HG03378 (cell line): ENCODE measurements around the gene MORN1.
A peak's percentile ranks its signal among the peaks of the same experiment; 100 is the strongest.

ENCODE experiments used
- ATAC-seq: cut with Tn5 transposase; IDR thresholded peaks from one replicate; pipeline ENCODE4 v1.9.1; 2021; ENCODE audit warnings: mild to moderate bottlenecking, moderate library complexity; ENCODE audit not compliant: unreplicated experiment

Gene MORN1

DNA sequence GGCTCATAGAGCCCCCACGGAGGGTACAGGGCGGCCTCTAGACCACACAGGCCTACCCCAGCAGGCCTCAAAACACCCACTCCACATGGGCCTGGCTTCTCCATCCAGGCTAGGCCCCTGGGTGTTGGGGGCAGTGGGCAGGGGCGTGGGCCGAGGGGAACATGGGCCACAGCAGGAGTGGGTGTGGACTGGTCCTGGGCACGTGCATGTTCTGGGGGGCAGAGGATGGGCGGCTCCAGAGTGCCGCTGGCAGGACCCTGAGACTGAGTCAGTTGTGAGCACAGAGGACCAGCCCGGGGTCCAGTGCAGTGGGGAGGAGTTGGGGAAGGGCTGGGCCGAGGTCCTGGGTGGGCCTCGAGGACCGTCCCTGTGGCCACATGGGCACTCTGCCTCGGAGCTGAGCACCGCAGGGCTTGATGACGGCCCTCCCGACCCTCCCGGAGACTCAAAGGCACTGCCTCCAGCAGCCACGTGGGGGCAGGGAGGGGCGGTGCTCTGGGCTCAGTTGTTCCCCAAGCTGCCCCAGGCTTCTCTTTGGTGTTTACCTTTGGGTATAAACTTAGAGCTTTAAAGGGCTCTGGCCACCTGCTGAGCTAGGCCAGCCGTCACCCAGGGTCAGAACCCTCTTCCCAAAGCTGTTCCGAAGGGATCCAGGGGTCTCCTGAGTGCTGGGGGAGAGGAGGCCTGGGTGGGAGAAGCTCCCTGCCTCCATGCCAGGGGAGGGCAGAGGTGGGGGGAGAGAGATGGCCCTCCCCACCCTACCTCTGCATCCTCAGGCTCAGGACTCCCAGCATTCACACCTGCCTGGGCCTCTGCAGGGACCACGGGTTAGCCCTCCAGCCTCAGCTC is 79.9 kb downstream of the MORN1 start:
- ATAC-seq: no peak

DNA sequence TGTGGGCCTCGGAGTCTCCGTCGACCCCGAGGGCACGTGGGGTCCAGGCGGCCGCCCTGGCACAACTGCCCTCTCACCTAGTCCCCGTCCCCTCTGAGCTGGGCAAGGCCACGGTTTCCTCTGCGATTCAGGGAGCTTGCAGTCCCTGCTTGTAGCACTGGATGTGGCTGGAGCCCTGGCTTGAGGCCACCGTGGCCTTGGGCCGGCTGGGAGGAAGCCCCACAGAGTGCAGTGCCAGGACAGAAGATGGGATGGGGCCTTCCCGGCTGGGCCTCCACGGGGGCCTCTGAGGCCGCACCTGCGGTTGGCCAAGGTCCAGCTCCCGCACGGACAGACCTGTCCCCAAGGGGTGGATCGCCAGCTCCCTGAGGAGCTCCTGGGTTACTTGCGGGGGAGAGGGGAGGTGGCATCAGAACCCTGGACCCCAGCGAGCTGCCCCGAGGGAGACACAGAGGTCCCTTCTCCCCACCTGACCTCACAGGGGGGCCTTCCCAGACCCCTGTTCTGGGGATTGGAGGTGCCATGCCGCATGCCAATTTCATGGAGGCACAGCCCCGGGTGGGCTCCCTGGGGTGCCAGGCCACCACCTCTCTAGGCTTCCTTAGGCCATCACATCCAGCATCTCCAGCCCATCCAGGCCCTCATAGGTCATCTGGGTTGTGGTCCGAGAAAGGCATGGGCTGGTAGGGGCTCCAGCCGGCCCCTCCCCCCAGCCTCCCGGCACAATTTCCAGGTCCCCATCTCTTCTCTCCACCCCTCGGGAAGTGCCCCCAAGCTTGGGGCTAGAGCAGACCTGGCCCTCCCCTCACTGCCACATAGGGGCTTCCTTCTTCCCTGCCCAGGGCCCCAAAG is 80.8 kb downstream of the MORN1 start:
- no peak for ATAC-seq

DNA sequence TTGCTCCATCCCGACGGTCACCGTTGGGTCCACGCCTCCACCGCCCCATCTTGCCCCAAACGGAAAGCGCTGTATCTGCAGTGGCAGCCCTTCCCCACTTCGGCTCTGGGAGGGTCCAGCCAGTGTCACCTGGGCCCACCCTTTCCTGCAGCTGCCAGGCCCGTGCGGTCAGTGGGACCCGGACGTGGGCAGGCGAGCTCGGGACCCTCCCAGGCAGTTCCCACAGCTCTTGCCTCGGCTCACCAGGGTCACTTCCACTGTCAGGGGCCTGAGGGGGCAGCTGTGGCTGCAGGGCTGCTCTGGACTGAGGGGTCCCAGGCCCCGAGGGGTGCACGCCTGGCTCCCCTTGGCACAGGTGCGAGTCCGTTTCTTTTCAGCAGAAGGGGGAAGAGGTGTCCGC is 82.5 kb downstream of the MORN1 start:
- ATAC-seq: no peak

DNA sequence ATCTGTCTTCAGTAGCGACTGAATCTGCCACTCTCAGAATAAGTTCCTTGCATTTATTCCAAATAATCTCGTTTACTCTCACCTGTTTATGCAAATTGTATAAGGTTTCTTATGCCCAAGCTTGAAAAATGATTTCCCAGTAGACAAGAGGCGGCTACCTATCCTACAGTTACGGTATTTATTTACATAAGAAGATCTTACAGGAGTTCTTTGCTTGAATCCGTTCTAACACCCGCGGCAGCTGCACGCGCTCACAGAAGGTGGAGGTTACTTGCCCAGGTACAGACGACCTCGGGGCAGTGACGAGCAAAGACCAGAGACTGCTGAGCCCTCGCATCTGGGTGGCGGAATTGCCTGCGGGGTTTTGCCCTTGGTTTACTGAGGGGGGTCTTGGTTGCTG is 83.4 kb downstream of the MORN1 start:
- ATAC-seq: no peak

DNA sequence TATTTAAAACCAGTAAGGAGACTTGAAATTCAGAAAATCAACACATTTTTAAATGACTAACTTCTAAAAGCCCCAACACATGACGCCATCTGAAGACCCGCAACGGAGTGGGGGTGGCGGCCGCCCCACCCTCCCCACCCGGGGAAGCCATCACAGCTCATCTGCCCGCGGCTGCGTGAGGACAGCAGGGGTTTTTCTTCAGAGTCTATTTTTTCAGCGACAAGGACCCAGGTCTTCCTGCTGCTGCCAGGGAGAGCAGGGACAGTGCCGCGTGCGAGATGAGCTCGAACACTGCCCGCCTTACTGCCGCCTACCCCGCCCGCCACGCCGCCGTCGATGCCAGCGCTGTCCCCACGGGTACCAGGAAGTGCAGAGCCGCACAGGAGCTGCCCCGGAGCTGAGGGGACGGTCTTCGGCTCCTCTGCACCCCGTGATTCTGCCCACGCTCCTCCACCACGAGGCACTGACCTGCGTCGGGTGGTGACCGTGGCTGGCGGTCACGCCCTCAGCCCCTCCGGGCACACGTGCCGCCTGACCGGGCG is 84.2 kb downstream of the MORN1 start:
- ATAC-seq: no peak

DNA sequence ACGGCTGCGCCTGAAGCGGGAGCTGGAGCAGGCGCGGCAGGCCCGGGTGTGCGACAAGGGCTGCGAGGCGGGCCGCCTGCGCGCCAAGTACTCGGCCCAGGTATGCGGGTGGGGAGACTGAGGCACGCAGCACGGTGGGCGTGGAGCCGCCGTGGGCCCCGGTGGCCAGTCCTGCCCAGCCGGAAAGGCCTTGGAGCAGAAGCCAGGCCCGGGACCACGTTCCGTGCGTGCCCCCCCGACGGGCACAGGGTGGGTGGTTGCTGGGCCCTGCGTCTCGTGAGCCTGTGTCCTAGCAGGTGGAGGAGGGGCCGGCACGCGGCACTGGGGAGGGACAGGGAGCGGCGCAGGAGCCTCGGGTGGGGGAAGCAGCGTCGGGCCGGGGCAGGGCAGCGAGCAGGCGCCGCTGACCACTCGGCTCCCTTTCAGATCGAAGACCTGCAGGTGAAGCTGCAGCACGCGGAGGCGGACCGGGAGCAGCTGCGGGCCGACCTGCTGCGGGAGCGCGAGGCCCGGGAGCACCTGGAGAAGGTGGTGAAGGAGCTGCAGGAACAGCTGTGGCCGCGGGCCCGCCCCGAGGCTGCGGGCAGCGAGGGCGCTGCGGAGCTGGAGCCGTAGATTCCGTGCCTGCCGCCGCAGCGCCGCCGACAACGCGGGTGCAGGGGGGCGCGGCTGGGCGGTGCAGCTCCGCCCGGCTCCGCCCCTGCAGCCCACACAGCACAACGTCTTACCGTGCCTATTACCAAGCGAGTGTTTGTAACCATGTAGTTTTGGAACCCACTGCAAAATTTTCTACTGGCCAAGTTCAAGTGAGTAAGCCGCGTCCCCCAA is 85.0 kb downstream of the MORN1 start:
- ATAC-seq: no peak

DNA sequence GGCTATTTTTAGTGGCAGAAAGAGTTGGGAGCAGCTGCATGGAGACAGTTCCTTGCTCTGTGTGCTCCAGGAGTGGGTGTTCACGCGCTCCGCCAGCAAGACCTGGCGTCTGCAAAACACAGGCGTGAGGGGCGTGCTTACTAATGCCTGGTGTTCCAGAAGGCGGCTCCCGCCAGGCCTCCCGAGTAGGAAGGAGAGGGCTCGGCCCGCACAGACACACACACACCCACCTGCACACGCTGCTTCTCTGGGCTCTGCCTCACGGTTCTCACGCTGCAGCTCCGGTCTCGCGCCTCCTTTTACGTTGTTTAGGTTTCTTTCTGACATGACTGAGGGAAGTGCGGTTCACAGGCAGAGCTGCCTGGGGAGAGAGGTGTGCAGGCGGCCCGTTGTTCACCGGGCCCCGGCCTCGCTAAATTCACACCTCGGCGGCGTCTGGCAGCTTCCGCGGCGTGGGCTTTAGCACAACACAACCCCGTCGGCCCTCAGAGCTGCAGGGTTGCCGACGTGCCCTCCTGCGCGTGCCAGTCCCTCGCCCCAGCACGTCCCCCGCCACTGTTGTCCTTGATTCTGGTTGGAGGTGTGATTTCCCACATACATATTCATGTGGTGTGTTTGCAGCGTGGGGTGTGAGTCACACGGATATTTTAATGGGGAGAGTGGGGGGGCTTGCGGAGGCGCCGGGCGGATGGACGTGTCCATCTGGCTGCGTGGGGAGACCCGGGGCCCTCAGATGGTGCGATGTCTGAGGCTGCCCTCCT is 86.3 kb downstream of the MORN1 start:
- ATAC-seq: no peak

DNA sequence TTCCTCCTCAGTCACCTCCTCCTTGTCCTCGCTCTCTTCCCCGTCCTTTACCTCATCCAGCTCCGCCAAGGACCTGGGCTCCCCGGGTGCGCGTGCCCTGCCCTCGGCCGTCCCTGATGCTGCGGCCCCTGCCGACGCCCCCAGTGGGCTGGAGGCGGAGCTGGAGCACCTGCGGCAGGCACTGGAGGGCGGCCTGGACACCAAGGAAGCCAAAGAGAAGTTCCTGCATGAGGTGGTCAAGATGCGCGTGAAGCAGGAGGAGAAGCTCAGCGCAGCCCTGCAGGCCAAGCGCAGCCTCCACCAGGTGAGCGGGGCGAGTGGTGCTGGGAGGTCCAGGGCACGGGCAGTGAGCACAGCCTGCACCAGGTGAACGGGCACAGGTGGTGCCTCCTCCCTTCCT is 87.1 kb downstream of the MORN1 start:
- ATAC-seq: no peak

DNA sequence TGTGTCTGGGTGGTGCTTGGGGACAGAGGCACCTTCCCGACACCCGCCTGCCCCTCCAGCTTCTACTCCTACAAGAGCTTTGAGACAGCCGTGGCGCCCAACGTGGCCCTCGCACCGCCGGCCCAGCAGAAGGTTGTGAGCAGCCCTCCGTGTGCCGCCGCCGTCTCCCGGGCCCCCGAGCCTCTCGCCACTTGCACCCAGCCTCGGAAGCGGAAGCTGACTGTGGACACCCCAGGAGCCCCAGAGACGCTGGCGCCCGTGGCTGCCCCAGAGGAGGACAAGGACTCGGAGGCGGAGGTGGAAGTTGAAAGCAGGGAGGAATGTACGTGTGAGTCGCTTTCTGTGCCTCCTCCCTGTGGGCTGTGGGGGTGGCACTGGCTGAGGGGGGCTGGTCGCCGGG is 87.6 kb downstream of the MORN1 start:
- no peak for ATAC-seq

DNA sequence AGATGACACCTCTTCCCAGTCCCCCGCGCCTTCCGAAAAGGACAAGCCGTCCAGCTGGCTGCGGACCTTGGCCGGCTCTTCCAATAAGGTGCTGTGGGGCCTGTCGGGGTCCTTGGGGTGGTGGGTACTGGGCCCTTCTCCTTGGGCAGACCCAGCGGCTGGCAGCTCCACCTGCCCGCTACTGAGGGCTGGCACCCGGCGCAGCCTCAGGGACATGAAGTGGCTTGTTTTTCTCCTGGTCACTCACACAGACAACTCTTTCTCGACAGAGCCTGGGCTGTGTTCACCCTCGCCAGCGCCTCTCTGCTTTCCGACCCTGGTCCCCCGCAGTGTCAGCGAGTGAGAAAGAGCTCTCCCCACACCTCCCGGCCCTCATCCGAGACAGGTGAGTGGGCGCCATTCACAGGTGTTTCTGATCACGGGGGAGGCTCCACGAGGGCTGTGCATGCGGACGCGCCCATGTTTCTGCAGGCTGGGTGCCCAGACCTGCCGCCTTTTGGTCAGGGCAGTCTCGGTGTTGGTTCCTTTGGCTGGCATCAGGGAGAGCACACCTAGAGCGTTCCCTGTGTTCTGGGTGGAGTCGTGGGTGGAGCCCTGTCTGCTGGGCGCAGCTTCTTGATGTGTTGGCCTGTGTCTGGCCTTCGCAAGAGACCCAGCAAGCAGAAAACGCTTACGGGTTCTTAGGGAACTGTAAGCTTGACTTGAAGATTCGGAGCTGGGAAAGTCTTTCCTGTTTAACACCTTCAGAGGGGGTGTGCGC is 88.2 kb downstream of the MORN1 start:
- ATAC-seq: no peak

DNA sequence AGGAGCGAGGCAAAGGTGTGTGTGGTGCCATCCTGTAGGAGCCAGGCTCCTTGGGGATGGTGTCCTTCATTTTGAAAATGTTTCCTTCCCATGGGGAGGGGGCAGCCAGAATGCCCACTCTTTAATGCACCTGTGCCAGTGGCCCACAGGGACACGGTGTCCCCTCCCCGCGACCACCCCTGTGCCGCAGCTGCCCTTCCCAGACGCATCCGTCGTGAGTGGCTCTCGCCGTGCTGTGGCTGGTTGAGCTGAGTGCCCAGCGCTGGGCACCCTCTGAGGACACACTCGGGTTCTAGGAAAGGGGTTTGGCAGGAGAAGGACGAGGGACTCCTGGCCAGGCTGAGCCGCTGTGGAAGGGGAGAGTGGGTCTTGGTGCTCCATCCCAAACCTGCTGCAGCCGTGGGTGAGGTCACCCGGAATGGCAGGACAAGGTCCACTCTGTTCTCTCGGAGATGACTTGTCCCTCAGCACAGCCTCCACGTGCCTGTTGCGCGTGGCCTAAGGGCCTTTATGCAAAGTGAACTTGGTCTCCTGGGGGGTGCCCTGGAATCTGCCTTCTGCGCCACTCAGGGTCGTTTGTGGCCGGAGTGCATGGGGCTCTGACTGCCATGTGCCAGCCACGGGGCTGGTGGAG is 88.9 kb downstream of the MORN1 start:
- no peak for ATAC-seq

DNA sequence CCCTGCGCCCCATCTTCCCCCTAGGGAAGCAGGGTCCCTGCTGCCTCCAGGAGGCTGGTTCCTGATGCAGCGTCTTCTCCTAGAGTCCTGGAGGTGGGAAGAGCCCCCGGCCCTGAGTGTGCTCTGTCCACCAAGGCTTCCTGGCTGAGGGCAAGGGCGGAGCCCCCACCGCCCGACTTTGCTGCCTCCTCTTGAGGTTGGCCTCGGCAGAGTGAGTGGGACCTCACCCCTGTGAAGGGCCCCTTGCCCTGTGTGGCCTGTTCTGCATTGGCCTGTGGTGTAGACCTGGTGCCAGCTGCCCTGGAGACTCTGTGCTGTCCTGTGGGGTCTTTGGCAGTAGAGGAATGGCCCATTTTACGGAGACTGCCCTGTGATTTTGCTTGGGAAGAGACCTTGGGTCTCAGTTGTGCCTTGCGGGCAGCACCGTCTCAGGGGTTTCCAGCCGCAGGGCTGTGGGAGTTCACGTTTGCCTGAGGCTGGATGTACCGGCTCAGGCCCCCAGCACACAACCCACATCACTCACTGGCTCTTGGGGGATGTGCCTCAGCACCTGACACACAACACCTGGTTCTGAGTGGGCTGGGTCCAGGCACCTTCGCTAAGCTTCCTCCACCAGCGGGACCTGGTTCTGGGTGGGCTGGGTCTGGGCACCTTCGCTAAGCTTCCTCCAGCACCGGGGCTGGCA is 89.6 kb downstream of the MORN1 start:
- ATAC-seq: no peak

DNA sequence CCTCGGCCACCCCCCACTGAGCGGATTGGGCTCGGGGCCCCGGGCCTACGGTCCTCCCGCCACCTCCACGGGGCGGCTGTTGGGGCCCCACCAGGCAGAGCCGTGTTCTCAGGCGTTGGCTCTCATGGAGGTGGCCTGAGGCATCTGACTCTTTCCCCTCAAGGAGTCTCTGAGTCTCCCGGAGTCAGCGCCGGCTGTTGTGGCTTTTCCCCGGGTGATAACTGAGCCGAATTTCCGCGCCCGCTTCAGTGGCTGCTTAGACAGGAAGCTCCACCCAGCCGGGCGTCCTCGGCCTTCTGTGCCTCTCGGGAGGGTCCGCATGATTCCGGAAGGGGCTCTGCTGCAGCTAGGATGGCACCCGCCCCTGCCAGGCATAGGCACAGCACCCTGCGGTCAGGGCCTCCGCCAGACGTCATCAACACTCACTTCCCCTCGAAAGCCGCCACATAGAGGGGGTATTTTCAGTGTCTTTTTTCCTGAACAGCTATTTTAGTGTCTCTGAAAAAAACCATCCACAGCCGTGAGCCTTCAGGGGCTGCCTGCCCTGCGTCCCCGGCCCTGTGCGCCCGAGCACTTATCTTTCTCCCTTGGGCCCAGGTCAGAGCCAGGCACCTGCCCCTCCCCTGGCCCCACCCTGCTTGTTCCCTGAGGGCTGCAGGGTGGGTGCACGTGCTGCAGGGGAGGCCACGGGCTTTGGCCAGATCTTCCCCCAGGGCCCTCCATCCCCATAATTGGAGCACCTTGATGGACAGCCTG is 90.3 kb downstream of the MORN1 start:
- ATAC-seq: peak; percentile 42

DNA sequence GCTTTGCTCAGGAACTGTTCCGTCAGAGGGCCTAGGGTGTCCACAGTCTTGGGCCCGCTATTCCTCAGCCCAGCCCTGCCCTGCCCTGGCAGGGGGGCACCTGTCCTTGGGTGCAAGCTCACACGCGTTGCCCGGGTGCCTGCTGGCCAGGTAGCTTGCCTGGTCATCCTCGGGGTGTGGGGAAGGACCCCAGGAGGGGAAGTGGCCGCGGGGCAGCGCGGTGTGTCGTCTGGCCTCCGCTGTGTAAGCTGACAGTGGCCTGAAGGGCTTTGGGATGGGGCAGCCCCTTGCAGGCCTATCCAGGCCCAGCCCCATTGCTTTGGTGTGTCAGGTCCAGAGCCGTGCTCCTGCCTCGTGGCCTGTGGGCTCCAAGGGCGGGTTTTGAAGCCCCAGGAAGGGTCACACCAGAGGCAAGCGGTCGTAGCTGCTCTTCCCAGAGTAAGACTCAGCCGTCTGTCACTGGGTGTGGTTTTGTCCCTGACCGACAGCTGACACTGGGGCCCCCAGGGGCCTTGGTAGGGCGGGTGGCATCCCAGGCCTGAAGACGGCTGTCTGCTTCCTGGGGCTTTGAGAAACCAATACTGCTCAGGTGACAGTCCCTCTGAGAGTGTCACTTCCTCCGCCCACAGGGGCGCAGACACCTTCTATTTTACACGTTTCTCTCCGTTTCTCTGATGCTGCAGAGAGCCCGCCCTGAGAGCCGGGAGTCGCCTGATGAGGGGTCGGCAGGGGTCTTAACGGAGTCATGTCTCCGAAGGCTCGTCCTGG is 91.2 kb downstream of the MORN1 start:
- peak; percentile 74 for ATAC-seq

DNA sequence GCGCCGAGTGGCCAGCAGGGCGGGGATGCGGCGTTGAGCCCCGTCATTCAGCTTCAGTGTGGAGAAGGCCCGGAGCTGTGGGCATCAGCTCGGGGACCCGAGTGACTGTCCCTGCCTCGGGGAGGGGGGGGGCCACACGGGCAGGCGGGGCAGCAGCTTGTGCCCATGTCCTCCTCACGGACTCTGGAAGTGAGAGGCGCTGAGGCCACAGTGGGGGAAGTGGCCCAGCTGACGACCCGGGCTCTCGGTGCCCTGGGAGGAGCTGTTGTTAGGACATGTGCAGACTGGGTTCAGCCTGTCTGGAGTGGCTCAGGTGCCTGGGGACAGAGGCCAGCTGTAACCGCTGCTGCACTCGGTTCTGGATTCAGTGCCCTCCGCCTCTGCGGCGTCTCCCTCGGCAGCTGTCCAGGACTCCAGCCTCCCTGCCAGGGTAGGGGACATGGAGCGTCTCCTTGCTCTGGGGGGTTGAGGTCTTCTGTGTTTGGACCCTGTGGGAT is 92.2 kb downstream of the MORN1 start:
- no peak for ATAC-seq

DNA sequence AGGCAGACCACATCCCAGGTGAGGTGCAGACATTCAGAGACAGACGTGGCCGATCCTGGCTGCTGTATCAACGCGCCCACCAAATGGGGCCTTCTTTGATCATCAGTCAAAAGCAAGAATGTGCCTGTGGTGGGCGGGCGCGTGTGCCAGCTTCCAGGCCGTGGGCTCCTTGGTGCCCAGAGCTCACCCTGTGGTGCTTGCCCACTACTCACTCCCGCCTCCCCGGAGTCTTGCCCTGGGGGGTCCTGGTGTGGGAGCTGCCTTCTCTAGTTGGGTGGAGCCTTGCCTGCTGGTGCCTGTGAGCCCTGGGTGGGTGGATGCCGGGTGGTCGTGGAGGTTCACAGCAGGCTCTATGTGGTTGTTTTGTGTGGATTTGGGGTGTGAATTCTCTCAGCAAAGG is 92.7 kb downstream of the MORN1 start:
- ATAC-seq: no peak
